ENCODE results near the gene PRIM1.

DNA sequence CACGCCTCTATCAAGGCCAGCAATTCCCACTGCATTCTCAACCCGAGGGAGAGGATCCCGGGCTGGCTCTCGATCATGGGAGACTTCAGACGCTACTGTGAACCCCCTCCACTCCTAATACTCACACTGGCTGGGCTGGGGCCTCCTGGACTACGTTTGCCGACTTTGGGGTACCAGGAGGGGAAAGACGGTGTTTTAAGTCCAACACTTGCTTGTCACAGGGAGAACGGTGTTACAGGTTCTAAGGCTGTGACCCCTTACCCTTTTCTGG lies 27.5 kb downstream of the PRIM1 start:
- TF ChIP-seq, protein P1, sequence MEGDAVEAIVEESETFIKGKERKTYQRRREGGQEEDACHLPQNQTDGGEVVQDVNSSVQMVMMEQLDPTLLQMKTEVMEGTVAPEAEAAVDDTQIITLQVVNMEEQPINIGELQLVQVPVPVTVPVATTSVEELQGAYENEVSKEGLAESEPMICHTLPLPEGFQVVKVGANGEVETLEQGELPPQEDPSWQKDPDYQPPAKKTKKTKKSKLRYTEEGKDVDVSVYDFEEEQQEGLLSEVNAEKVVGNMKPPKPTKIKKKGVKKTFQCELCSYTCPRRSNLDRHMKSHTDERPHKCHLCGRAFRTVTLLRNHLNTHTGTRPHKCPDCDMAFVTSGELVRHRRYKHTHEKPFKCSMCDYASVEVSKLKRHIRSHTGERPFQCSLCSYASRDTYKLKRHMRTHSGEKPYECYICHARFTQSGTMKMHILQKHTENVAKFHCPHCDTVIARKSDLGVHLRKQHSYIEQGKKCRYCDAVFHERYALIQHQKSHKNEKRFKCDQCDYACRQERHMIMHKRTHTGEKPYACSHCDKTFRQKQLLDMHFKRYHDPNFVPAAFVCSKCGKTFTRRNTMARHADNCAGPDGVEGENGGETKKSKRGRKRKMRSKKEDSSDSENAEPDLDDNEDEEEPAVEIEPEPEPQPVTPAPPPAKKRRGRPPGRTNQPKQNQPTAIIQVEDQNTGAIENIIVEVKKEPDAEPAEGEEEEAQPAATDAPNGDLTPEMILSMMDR (CRISPR knock-in tag; IDR thresholded peaks at IDR 0.05), result no peak
- TF ChIP-seq, protein P2, sequence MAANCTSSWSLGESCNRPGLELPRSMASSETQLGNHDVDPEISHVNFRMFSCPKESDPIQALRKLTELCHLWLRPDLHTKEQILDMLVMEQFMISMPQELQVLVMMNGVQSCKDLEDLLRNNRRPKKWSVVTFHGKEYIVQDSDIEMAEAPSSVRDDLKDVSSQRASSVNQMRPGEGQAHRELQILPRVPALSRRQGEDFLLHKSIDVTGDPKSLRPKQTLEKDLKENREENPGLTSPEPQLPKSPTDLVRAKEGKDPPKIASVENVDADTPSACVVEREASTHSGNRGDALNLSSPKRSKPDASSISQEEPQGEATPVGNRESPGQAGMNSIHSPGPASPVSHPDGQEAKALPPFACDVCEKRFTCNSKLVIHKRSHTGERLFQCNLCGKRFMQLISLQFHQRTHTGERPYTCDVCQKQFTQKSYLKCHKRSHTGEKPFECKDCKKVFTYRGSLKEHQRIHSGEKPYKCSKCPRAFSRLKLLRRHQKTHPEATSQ (CRISPR knock-in tag; IDR thresholded peaks at IDR 0.05; ENCODE audit: borderline replicate concordance), result no peak
- no peak for TF ChIP-seq ZBTB8A (CRISPR knock-in tag; IDR thresholded peaks at IDR 0.05; ENCODE audit: borderline replicate concordance, low read depth)
- no peak for TF ChIP-seq JUN (CRISPR knock-in tag; IDR thresholded peaks at IDR 0.05)
- no peak for TF ChIP-seq RAD51 (IDR thresholded peaks at IDR 0.05; ENCODE audit: borderline replicate concordance)
- no peak for TF ChIP-seq ETV6 (CRISPR knock-in tag; conservative IDR thresholded peaks at IDR 0.05)
- no peak for TF ChIP-seq PRPF4 (IDR thresholded peaks at IDR 0.05; ENCODE audit: low read depth, low read length, poor library complexity, severe bottlenecking)
- no peak for TF ChIP-seq MEF2D (CRISPR knock-in tag; IDR thresholded peaks at IDR 0.05)
- TF ChIP-seq, protein P3, sequence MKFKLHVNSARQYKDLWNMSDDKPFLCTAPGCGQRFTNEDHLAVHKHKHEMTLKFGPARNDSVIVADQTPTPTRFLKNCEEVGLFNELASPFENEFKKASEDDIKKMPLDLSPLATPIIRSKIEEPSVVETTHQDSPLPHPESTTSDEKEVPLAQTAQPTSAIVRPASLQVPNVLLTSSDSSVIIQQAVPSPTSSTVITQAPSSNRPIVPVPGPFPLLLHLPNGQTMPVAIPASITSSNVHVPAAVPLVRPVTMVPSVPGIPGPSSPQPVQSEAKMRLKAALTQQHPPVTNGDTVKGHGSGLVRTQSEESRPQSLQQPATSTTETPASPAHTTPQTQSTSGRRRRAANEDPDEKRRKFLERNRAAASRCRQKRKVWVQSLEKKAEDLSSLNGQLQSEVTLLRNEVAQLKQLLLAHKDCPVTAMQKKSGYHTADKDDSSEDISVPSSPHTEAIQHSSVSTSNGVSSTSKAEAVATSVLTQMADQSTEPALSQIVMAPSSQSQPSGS (CRISPR knock-in tag; IDR thresholded peaks at IDR 0.05), result no peak
- no peak for TF ChIP-seq HNRNPH1 (optimal IDR thresholded peaks at IDR 0.05; ENCODE audit: low read depth, low read length)
